HG02970 (cell line): ENCODE results near the gene PSMD6.
A peak's percentile ranks its signal among the peaks of the same experiment; 100 is the strongest.

Experiments used
- ATAC-seq: cut with Tn5 transposase; IDR thresholded peaks from one replicate; pipeline ENCODE4 v1.9.1; 2021; ENCODE audit warnings: mild to moderate bottlenecking, moderate library complexity, moderate number of reproducible peaks; ENCODE audit not compliant: unreplicated experiment, low FRiP score

Gene PSMD6

DNA sequence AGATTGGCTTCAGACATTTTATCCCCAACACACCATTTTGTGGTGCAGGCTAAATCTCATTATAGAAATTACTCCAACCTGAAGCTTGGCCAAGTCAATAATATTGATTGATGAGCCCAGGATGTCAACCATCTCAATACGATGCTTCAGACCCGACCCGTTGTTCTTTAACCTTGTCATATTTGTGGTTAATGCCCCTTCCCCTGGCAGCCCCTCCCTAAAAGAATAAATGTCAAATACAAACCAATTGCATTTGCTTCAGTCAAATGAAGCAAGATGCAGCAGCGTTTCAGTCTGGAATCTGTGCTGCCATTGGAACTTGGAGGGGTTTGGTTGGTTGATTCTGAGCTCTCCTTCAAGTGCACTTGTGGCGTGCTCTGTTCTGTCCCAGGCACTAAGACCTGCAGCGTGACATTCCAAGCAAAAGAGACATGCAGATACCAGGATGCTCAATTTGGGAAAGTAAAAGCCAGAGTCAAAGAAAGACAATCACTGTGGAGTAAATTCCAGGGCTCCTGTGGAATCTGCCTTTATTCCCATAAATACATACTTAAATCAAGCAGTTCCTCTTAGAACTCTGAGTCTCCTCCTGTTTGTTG is 23.8 kb upstream of the PSMD6 start:
- ATAC-seq = no peak

DNA sequence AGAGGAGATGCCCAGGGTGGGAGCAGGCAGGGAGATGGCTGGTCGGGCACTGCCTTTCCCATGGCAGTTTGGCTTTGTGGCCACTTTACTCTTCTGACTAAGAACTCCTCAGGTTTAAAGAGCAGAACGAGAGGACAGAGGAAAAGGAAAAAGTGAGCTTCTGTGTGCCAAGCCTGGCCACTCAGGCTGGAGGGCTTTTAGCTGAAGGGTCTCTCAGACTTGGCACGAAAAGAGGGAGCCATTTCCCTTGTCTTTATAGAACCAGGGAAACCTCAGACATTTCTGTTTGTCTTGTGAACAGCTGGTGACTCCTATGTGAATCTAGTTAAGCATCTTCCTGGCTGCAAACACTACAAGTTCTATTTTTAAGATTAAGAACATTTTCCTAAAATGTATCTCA is 23.3 kb upstream of the PSMD6 start:
- no peak for ATAC-seq

DNA sequence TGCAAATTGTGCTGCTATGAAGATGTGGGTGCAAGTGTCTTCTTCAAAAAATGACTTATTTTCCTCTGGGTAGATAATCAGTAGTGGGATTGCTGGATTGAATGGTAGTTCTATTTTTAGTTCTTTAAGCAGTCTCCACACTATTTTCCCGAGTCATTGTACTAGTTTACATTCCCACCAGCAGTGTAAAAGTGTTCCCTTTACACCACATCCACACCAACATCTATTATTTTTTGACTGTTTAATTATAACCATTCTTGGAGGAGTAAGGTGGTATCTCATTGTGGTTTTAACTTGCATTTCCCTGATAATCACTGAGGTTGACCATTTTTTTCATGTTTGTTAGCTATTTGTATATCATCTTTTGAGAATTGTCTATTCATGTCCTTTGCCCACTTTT is 19.7 kb upstream of the PSMD6 start:
- no peak for ATAC-seq

DNA sequence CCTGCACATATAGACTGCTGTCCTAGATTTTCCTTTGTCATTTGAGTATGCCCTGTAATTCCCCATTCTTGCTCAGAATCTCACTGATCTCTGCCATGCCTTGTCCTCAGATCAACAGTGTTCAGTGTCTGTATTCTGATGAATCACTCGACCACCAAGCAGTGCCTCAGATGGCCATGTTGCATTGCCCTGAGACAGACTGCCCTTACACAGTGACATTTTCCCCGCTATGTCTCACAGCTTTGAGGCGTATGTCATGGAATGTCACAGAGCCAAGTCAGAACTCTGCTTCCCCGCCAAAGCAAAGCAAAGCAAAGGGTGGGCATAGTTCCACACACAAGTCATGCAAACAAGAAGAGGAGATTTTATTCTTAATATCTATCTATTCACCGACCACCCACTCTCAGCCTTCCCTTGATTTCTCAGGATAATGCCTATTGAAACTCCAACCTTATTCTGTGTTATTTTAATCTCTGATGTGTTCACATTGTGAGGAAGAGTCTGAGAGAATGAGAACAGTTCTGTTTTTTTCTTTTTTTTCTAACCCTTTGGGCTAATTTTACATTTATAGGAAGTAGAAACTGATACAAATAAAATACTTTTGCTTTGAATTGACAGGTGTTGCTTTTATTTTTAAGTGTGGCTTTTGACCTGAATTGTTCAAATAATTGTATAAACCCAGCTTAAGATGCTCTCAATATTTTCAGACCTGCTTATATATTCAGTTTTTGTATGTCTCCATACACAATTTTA is 16.9 kb upstream of the PSMD6 start:
- no peak for ATAC-seq

DNA sequence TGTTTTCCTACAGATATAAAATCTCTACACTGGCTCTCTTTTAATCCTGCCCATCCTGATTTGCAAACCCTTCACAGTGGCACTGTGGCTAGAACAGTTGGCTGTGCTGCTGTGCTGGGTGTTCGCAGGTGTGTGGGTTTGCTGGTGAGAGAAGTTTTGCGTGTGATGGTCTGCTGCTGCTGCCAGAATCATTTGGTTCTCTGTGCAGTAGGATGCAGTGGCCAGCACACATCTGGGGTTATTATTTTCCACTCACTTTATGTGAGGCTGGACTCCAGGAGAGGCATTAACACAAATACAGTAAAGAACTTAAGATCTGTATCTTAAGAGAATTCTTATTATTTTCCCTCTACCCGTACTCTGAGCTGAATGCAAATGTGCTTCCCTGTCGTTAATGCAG is 16.0 kb upstream of the PSMD6 start:
- no peak for ATAC-seq

DNA sequence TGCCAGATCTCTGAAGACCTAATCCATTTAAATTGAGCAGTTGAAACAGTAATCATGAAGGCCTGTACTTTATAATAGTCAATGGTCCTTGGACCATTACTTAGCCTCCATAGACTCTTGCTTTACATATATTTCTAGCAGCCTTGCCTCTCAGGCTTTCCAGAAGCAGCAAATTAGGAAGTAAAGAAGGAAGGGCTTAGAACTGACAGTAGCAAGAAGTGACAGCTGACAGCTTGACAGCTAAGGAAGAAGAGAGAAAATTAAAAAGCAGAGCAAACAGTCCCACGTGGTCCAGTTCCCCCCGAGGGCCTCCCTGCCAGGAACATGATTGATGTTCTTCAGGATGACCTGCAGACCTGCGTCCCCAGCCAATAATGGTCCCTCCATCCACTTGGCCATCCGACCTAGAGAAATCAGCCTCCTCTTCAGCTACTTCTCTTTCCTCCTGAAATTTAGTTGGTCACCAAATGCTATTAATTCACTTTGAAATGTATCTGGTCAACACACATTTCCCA is 15.0 kb upstream of the PSMD6 start:
- no peak for ATAC-seq

DNA sequence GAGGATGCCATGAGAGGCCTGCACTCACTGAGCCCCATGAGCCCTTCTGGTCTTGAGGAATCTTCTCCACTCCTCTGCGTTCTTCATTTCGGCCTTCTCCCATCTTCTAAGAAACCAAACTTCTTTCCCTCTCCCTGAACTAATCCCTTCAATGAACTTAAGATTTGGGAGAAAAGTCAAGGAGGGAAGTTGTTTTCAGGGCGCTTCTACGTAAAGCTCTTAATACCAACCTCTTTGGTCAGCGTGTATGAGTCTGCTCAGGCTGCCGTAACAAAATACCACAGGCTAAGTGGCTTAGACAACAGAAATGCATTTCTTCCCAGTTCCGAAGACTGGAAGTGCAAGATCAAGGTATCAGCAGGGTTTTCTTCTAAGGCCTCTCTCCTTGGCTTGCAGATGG is 13.8 kb upstream of the PSMD6 start:
- no peak for ATAC-seq

DNA sequence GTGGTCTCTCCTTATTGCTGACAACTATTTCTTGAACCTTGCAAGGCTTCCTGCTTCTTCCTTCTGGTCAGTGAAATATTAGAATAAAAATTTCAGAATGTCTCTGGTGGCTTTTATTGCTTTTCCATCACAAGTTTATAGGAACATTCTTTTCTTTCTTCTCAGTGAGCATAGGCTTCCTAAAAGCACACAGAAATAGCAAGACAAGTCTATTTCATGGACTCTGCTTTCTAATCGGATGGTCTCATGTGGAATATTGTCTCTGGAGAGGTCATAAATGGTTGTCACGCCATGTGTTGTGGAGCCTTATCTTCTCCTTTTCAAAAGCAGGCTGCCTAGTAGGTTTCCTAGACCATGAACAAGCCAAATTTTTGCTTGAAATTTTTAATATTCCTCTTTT is 9.8 kb upstream of the PSMD6 start:
- no peak for ATAC-seq

DNA sequence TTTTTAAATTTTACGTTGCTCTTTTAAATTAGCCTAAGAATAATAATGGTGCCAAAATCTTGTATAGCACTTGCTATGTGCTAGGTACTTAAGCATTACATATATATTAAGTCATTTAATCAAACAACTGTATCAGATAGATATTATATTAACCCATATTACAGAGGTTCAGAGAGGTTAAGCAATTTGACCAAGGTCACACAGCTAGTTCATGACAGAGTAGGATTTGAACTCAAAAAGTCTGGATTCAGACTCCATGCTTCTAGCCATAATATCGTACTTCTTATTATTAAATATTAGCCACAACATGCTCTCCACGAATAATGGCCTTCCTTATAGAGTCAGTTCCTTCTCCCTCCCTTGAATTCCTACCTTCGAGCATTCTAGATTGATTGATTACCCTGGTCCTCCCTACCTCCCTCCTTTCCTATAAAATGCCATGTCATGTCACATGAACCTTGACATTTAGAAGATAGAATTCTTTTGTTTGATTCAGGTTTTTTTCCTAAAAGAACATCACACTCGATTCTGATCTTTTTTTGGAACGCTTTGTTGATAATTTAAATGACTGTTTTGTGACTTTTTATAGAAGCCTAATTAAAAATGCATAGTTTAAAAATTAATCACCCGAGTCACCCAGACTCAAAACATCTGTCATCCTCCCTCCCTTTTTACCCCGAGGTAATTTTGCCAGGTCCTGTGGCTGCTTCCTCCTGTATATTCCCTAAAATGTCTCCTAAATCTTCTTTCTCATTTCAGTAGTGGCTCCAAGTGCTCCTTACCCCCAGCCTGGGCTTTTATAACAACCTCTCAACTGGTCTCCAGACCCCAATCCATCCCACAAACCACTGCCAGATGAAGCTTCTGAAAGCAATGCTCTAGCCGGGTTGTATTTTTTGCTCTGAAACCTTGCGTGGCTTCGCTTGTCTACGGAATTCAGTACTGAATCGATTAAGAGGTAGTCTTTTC is 8.5 kb upstream of the PSMD6 start:
- ATAC-seq = no peak

DNA sequence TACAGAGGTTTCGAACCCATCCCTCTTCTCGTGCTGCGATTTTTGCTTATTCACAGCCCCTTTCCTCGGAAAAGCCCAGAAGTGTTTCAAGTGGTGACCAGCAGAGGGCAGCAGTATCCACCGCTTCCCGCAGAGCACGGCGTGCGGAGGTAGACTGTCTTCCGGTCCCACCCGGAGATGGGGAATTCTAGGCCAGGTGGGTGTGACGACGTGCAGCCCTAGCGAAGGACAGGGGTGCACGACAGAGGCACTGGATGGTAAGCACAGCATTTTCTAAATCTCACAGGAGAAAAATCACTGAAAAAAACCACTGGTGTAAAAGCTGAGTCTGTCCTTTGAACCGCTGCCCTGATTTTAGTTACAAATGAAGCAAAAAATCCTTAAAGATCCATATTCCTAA is 7.4 kb upstream of the PSMD6 start:
- ATAC-seq = peak; percentile 89

DNA sequence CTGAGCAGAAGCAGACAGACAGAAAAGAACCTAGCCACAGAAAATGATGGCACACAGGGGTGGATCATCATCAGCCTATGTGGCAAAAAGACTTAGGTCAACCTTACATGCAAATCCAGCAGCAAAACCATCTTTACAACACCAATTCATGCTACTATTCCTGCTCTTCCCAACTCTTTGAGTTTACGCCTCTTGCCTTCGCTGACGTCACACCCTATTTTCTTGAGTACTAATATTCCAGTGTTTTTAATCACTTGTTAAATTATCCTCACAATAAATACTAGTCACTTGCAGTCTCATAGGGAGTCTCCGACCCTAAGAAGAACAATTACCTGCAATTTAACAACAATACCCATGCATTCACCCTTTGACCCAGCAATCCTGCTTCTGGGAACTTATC is 6.0 kb upstream of the PSMD6 start:
- ATAC-seq = no peak

DNA sequence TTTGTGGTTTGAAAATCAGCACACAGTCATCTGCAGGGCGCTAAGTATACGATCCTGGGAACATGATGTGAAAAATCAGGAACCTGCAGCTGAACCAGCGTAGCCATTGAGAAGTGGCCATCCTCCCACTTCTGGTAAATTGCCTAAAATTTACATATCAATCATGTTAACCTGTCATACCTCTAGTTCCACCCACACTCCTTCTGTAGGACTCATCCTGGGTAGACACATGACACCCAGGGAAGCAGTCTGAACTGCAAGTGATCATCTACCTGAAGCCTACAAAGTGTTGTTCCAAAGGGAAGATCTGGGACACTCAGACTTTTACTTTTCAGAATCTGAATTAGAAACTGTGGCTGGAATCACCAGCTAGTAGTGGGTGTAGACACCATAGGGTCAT is 5.5 kb upstream of the PSMD6 start:
- no peak for ATAC-seq

DNA sequence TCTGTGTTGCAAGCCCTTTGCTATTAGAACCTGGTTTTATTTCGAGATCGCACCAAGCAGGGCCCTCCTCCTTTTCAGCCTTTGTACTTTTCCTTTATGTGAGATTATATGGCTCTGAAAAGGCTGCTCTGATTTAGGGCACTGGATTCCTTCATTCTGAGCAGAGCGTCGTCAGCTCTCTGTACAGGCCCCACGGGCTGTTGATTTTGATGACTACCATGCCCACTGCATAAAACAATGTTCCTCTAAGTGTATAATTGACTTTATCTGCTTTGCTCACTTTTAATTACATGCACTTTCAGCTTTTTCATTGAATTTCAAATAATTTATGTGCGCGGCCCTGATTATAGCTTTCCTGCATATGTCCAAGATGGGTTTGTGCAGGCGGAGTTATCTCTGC is 4.4 kb upstream of the PSMD6 start:
- no peak for ATAC-seq

DNA sequence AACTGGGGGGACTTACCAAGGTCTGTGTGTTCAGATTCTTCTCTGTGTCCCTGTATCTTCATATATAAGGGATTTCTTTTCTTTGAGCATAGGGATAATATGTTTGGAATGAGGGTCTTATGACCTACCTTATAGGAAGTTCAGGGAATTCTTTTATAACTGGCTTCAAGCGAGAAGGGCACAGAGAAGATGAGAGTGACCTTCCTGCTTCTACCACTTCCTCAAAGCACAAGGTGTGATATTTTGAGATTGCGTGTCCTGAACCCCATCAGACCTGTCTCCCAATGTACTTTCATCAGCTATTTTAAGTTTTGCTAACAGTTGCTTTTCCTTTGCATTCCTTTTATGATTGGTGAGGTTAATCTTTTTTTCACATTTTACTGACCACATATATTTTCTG is 3.1 kb upstream of the PSMD6 start:
- ATAC-seq = no peak

DNA sequence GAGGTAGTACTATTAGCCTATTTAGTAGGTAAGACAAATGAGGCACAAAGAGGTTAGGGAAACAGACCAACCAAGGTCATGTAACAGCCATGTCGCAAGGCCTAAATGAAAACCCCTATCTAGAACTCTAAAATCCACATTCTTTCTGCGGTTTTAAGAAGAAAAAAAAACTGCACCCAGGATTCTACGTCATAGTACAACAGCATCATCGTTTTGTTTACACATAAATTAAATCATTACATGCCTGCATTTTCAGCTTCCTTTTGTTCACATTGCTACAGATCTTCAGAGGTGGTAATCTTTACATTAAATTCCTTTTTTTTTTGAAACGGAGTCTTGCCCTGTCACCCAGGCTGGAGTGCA is 548 bp upstream of the PSMD6 start:
- no peak for ATAC-seq

DNA sequence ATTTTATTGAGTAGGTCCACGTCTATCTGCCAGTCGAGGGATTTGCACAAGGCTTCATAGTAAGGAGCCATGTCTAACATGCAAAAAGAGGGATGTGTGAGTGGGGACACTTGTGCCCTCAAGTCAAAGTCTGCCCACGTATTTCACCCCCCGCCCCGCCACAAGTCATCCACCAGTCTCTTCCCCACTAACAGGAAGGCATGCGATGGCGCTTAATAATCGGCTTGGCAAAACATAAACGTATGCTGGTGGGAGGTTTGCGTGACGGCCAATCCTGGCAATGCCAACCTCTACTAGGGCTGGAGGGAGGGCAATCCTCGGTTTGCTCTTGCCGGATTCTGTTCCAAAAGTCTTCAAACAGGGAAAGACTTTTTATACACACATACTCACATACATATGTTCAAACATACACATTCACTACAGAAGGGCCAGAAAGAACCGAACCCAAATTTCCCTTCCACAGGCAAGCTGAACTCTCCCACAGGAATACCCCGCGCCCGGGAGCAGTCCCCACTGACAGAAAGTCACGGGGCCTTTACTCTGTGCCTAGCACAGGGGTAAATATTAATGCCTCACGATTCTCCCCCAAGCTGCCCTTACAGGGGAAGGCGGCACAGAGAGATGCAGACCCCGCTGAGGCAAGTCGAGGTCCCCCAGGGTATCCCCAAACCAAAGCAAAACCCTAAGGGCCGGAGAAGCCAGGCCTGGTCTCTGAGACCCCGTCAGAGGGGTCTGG is 675 bp downstream of the PSMD6 start:
- ATAC-seq = no peak

DNA sequence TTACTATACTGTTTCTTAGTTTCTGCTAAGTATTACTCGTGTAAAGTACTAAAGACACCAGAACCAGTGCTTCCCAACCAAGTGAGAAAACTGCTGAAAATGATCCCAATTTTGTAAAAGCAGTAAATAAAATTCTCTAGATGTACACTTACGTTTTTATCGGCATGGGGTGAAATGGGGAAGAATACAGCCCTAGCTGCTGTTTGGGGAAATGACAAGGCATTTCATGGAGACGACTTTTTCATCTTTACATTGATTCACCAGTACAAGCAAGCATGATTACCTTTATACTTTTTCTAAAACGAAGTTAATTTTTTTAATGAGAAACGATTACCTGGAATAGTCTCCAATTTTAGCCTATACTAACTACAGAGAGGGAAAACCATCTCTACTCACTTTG is 1.4 kb downstream of the PSMD6 start:
- ATAC-seq = no peak

DNA sequence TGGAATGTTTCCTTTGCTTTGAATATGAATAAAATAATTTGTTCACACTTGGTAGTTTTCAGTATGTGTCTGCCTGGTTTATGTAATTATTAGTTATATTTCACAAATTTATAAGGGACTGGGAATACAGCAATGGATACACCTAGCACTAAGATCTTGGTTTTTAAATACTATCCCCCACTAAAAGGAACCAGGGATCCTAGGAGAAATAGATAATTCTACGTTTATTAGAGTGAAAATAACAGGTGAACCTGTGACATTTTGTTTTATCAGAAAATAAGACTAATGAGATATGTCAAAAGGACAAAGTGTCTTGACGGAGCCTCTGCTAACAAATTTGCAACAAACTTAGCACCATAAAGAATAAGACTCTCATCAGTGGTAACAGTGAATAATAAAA is 3.4 kb downstream of the PSMD6 start:
- ATAC-seq = no peak

DNA sequence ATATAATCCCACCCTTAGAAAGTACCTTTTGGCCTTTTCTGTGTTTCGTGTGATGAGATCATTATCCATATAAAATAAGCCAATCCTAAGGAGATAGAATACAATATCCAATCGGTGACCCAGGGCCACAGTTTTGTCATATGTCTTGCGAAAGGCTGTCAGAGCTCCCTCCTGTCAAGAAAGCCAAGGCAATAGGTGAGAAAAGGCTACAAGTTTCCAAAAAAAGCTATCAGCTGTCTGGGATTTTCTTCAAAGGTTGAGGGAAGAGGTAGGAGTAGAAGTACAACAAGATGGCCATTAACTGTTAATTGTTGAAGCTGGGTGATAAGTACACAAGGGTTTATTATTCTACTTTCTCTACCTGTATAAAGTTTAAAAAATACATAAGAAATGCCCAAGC is 4.0 kb downstream of the PSMD6 start:
- no peak for ATAC-seq

DNA sequence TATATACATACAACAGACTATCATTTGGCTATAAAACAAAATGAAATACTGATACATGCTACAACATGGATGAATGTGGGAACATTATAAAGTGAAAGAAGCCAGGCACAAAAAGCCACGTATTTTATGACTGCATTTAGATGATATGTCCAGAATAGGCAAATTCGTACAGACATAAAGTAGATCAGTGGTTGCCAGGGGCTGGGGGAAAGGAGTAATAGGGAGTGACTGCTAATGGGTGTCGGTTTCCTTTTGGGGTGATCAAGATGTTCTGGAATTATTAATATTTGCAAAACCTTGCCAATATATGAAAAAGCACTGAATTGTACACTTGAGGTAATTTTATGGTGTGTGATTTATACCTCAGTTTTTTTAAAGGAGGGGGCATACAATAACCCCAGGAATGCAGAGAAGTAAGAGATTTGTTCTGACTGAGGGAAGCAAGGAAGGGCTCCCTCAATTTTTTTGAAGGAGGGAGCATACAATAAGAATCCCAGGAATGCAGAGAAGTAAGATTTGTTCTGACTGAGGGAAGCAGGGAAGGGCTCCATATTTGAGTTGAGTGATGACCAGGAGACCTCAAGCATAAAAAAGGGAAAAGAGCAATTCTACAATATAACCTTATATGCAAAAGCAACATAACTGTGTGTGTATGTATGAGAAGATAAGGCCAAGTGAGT is 6.2 kb downstream of the PSMD6 start:
- no peak for ATAC-seq
